ENCODE data around the gene HS3ST5. TPM values are rescaled to one million over a fixed set of nuclear protein-coding genes. Genes with fewer than 3 reads are reported as not detected.
"Not testable (repeated sequence)": the region's sequence is repeated elsewhere in the genome, so short reads cannot be mapped to it uniquely, and the experiment has no call there.

Gene HS3ST5
- polyA plus RNA-seq, 3 donors, result 0.83 to 1.0 (median 0.98) TPM

- DNase-seq (ENCODE audit: low read depth in 3 of 3, low spot score in 2 of 3), result peak in 2 of 3 donors; percentile 5 to 18
Observed at GRCh38 chr6:114108119-114109002, 234.5 kb downstream of the HS3ST5 start.

- no peak for DNase-seq (ENCODE audit: low read depth in 3 of 3, low spot score in 2 of 3)
Observed at GRCh38 chr6:114106020-114106419, 236.8 kb downstream of the HS3ST5 start.

GRCh38 chr6:114101255-114101654 is 241.6 kb downstream of the HS3ST5 start:
- no peak for DNase-seq (ENCODE audit: low read depth in 3 of 3, low spot score in 2 of 3)

GRCh38 chr6:114100215-114100994 is 242.4 kb downstream of the HS3ST5 start:
- DNase-seq (ENCODE audit: low read depth in 3 of 3, low spot score in 2 of 3), result no peak

- peak in 2 of 3 donors; percentile 19 for DNase-seq (ENCODE audit: low read depth in 3 of 3, low spot score in 2 of 3)
Observed at GRCh38 chr6:114096561-114097172, 246.2 kb downstream of the HS3ST5 start.

- no peak for DNase-seq (ENCODE audit: low read depth in 3 of 3, low spot score in 2 of 3)
Observed at GRCh38 chr6:114092943-114093342, 249.9 kb downstream of the HS3ST5 start.

- DNase-seq (ENCODE audit: low read depth in 3 of 3, low spot score in 2 of 3), result no peak
Observed at GRCh38 chr6:114090626-114091025, 252.2 kb downstream of the HS3ST5 start.

GRCh38 chr6:114087496-114087895 is 255.3 kb downstream of the HS3ST5 start:
- no peak for DNase-seq (ENCODE audit: low read depth in 3 of 3, low spot score in 2 of 3)

GRCh38 chr6:114085211-114085610 is 257.6 kb downstream of the HS3ST5 start:
- DNase-seq (ENCODE audit: low read depth in 3 of 3, low spot score in 2 of 3), result no peak

- no peak for DNase-seq (ENCODE audit: low read depth in 3 of 3, low spot score in 2 of 3)
Observed at GRCh38 chr6:114084327-114084890, 258.4 kb downstream of the HS3ST5 start.

- DNase-seq (ENCODE audit: low read depth in 3 of 3, low spot score in 2 of 3), result no peak
Observed at GRCh38 chr6:114083251-114083650, 259.6 kb downstream of the HS3ST5 start.

GRCh38 chr6:114081730-114082129 is 261.1 kb downstream of the HS3ST5 start:
- DNase-seq (ENCODE audit: low read depth in 3 of 3, low spot score in 2 of 3), result no peak

GRCh38 chr6:114080891-114081510 is 261.8 kb downstream of the HS3ST5 start:
- DNase-seq (ENCODE audit: low read depth in 3 of 3, low spot score in 2 of 3), result no peak

- not testable (repeated sequence) for DNase-seq (ENCODE audit: low read depth in 3 of 3, low spot score in 2 of 3)
Observed at GRCh38 chr6:114080410-114080809, 262.4 kb downstream of the HS3ST5 start.

- no peak for DNase-seq (ENCODE audit: low read depth in 3 of 3, low spot score in 2 of 3)
Observed at GRCh38 chr6:114075777-114076176, 267.0 kb downstream of the HS3ST5 start.

- no peak for DNase-seq (ENCODE audit: low read depth in 3 of 3, low spot score in 2 of 3)
Observed at GRCh38 chr6:114075300-114075699, 267.5 kb downstream of the HS3ST5 start.

GRCh38 chr6:114068771-114069170 is 274.1 kb downstream of the HS3ST5 start:
- no peak for DNase-seq (ENCODE audit: low read depth in 3 of 3, low spot score in 2 of 3)

GRCh38 chr6:114068116-114068515 is 274.7 kb downstream of the HS3ST5 start:
- DNase-seq (ENCODE audit: low read depth in 3 of 3, low spot score in 2 of 3), result no peak

GRCh38 chr6:114064862-114065261 is 278.0 kb downstream of the HS3ST5 start:
- DNase-seq (ENCODE audit: low read depth in 3 of 3, low spot score in 2 of 3), result no peak

GRCh38 chr6:114063956-114064355 is 278.9 kb downstream of the HS3ST5 start:
- DNase-seq (ENCODE audit: low read depth in 3 of 3, low spot score in 2 of 3), result no peak
